Mesodermal cell (in vitro differentiated cells): Measurements from ENCODE around the gene NFIC.

ENCODE experiments used
- H3K27ac ChIP-seq: 2 replicates; pipeline ENCODE4 v1.7.0; 2013; ENCODE audit warnings: mild to moderate bottlenecking, low read depth, low read length, moderate library complexity; ENCODE audit not compliant: severe bottlenecking
- H3K36me3 ChIP-seq: 2 replicates; pipeline ENCODE4 v1.7.1; 2013; ENCODE audit warnings: mild to moderate bottlenecking, low read length, moderate library complexity; ENCODE audit not compliant: control insufficient read depth, insufficient read depth
- H3K4me1 ChIP-seq: one replicate; pipeline ENCODE4 v1.7.1; 2013; ENCODE audit warnings: mild to moderate bottlenecking, low read length; ENCODE audit not compliant: insufficient read depth, control insufficient read depth, poor library complexity, severe bottlenecking
- H3K4me3 ChIP-seq: 2 replicates; pipeline ENCODE4 v1.7.0; 2013; ENCODE audit warnings: low read length, control low read depth, mild to moderate bottlenecking; ENCODE audit not compliant: insufficient read depth, poor library complexity, severe bottlenecking; ENCODE audit errors: extremely low read depth
- H3K9me3 ChIP-seq: 2 replicates; pipeline ENCODE4 v1.7.1; 2013; ENCODE audit warnings: mild to moderate bottlenecking, low read length, moderate library complexity; ENCODE audit not compliant: control insufficient read depth
- WGBS, 2 experiments: methylation state at CpG; one replicate each; pipeline ENCODE4 v1.1.5; 2013; ENCODE audit warnings: missing lambda C conversion rate in 2 of 2; ENCODE audit not compliant: insufficient coverage in 2 of 2; 5-methylcytosine and 5-hydroxymethylcytosine counted together

NFIC gene

GRCh38 chr19:3518659-3519058 lies 152.3 kb downstream of the NFIC start:
- WGBS, 2 experiments: 100% methylated on average over 2 of the region's 2 CpGs; no CpG with 5 or more reads in 1 of the 2 experiments
- Histone ChIP-seq H3K4me3 (no peak overlapping the region), H3K4me1 (peaks cover 5% of the 10 kb centered on the region), H3K9me3 (no peaks in the 10 kb centered on the region), H3K36me3 (peaks cover 60% of the 10 kb centered on the region), H3K27ac (no peak overlapping the region)
